Central memory CD8-positive, alpha-beta T cell (primary cell): ENCODE data around the gene CDH19.

Source experiments
- ATAC-seq: fragments of 150-1000 bp; cut with Tn5 transposase; replicated peaks from 2 replicates; pipeline ENCODE4 v1.10.0; 2022; ENCODE audit warnings: mild to moderate bottlenecking, moderate FRiP score, moderate number of reproducible peaks; ENCODE audit not compliant: poor library complexity, severe bottlenecking; ENCODE audit errors: extremely low read depth
- DNase-seq, 2 donors: peaks; one replicate each; pipeline ENCODE4 v3.0.0; 2021; ENCODE audit warnings: low spot score in 2 of 2
- H3K27ac Mint-ChIP-seq: one replicate; pipeline ENCODE4 v1.8.0; 2022; ENCODE audit warnings: low read depth, mild to moderate bottlenecking, moderate library complexity, mixed read lengths
- H3K27me3 Mint-ChIP-seq: one replicate; pipeline ENCODE4 v1.8.0; 2022; ENCODE audit warnings: mixed read lengths
- H3K36me3 Mint-ChIP-seq: one replicate; pipeline ENCODE4 v1.8.0; 2022; ENCODE audit warnings: mild to moderate bottlenecking, moderate library complexity, mixed read lengths; ENCODE audit not compliant: insufficient read depth
- H3K4me1 Mint-ChIP-seq: one replicate; pipeline ENCODE4 v1.8.0; 2022; ENCODE audit warnings: mixed read lengths
- H3K4me3 Mint-ChIP-seq: one replicate; pipeline ENCODE4 v1.8.0; 2022; ENCODE audit warnings: mild to moderate bottlenecking, moderate library complexity, mixed read lengths
- H3K9me3 Mint-ChIP-seq: one replicate; pipeline ENCODE4 v1.8.0; 2022; ENCODE audit warnings: mixed read lengths

Gene CDH19

DNA sequence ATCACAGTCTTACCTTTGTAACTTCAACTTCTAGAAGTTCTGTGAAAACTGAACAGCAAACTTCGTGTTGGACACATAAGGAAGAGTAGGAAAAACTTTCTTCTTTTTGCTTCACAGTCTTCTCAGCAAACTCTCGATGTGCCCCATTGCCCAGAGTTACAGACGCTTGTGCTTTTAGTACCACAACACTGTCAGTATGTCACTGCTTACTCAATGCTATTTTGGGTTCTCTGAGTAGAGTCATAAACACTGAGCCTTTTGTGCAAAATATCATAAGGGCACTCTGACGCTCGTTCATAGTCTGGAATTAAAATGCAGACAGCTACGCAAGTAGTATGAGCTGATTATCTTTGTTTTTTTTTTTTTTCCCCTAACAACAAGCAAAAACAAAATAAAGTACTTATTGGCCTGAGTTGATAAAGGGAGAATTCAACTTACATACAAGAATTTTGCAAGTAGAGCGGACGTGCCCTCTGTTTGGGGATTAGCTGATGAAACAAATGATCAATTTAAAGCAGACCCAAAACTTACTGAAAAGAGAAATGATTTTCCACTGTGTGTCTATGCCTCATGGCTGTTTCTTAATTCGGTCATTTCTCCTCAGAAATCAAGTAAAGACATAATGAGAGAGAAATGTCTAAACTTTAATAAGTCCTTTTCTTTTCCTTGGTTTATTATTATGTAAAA, at the start of gene CDH19:
CDH19 (minus strand) TSS at position 150 of the 687 bp plus-strand sequence. CDS start 31,886 bp downstream, outside the sequence.
- ATAC-seq (no peak), DNase-seq (no peak)
- Mint-ChIP-seq H3K4me1 (no peaks in the 10 kb centered on the region), H3K4me3 (no peak within 1 kb of the TSS), H3K27ac (no peak within 1 kb of the TSS), H3K36me3 (no peaks in the 10 kb centered on the region), H3K9me3 (peaks cover 6% of the 10 kb centered on the region), H3K27me3 (no peaks in the 10 kb centered on the region)

DNA sequence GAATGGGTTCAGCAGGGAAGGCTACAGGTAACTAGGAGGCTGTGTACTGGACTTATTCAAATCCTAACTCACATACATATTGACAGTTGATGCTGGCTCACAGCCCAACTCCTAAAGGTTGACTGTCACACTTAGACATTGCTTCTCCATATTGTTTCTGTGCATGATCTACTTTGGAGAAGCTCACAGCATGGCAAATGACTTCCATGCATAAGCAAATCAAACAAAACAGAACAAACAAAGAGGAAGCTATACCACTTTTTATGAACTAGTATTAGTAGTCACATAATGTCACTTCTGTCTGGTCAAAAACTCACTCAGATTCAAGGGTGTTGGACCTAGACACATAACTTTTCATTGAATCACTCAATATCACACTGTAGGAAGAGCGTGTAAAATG, 43.8 kb upstream of the CDH19 start:
- DNase-seq (no peak), ATAC-seq (no peak)
- Mint-ChIP-seq H3K9me3 (peaks cover 29% of the 10 kb centered on the region), H3K4me1 (no peaks in the 10 kb centered on the region), H3K36me3 (peaks cover 2% of the 10 kb centered on the region), H3K27me3 (no peaks in the 10 kb centered on the region), H3K27ac (no peak overlapping the region), H3K4me3 (no peak overlapping the region)

GRCh38 chr18:66646609-66647008, 42.7 kb upstream of the CDH19 start:
- H3K27ac Mint-ChIP-seq: no peak overlapping the region
- no peak overlapping the region for H3K4me3 Mint-ChIP-seq
- ATAC-seq (no peak), DNase-seq (no peak)
- H3K36me3 Mint-ChIP-seq: peaks cover 2% of the 10 kb centered on the region
- no peaks in the 10 kb centered on the region for H3K4me1 Mint-ChIP-seq
- H3K27me3 Mint-ChIP-seq: no peaks in the 10 kb centered on the region
- H3K9me3 Mint-ChIP-seq: peaks cover 22% of the 10 kb centered on the region

GRCh38 chr18:66645983-66646382, 42.1 kb upstream of the CDH19 start:
- Mint-ChIP-seq H3K27me3 (no peaks in the 10 kb centered on the region), H3K4me3 (no peak overlapping the region), H3K27ac (no peak overlapping the region), H3K4me1 (no peaks in the 10 kb centered on the region), H3K36me3 (peaks cover 2% of the 10 kb centered on the region), H3K9me3 (peaks cover 25% of the 10 kb centered on the region)
- DNase-seq (no peak), ATAC-seq (no peak)

DNA sequence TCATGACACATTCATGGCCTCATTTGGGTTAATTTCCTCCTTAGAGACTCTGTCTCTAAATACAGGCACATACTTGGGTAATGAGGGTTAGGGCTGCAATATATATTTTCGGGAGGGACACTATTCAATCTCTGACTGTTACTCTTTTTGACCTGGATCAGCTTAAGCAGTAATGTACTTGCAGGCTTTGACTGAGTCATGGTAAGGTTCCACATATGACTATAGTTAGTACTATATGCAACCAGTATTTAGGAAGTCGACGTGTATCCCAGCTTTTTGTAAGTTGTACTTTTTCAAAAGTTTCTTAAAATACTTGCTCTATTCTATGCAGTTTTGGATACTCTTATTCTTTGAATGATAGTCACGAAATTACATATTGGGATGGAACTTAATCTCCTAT, 37.2 kb upstream of the CDH19 start:
- Mint-ChIP-seq H3K4me3 (no peak overlapping the region), H3K4me1 (no peaks in the 10 kb centered on the region), H3K27me3 (no peaks in the 10 kb centered on the region), H3K9me3 (peaks cover 29% of the 10 kb centered on the region), H3K36me3 (peaks cover 2% of the 10 kb centered on the region), H3K27ac (no peak overlapping the region)
- ATAC-seq (no peak), DNase-seq (no peak)

GRCh38 chr18:66640431-66640830, 36.5 kb upstream of the CDH19 start:
- ATAC-seq: no peak
- H3K27ac Mint-ChIP-seq: no peak overlapping the region
- H3K4me1 Mint-ChIP-seq: no peaks in the 10 kb centered on the region
- H3K36me3 Mint-ChIP-seq: peaks cover 2% of the 10 kb centered on the region
- no peak overlapping the region for H3K4me3 Mint-ChIP-seq
- H3K27me3 Mint-ChIP-seq: no peaks in the 10 kb centered on the region
- H3K9me3 Mint-ChIP-seq: peaks cover 31% of the 10 kb centered on the region
- DNase-seq: no peak

DNA sequence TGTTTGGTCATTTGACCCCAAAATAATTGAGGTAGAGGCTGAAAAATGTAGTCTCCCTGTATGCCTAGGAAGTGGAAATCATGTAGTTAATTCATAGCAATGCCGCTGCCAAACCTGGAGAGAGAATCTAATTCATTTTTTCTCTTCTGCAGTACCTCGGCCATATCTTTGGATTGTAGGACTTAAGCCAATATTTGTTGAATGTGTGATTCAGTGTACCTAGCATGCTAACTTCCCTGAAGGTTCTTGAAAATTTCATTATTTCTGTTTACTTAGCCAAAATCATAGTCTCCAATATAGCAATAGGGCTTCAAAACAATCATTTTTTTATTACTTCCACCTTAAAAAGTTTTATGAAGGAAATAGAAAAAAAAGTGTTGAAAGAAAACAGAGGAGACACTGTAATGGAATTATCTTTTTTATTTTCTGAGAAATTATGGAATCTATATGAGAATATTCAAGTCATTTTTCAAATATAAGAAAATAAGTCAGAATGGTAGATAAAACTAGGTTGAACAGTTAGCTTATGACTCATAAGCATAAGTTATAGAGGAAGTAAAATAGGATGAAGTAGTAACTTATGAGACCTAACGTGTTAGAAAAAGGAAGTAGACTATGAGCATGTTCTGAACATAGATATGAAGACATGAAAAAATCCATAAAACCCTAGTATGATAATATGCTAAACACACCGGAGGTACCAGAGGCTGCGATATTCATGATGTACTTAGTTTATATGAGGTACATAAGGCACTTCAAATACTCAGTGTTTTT, 35.2 kb upstream of the CDH19 start:
- DNase-seq (no peak), ATAC-seq (no peak)
- Mint-ChIP-seq H3K9me3 (peaks cover 27% of the 10 kb centered on the region), H3K36me3 (peaks cover 2% of the 10 kb centered on the region), H3K27ac (no peak overlapping the region), H3K27me3 (no peaks in the 10 kb centered on the region), H3K4me3 (no peak overlapping the region), H3K4me1 (no peaks in the 10 kb centered on the region)

DNA sequence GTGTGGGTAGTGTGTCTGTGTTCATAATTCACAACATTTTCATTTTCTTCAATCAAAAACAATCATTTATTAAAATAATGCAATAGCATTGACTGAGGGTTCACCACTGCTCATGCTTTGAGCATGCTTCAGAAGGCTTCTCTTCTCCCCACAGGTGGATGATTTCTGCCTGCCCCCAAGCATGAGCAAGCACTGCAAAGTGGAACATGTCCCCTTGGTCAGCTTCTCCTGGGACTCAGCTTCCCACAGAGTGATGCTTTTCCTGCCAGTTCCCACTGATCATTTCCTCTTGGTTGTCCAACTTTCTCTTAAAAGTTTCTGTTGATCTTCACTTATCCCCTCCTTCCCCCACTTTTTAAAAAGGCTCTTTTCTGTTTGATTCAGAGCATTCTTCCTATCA, 31.5 kb upstream of the CDH19 start:
- Mint-ChIP-seq H3K27ac (no peak overlapping the region), H3K9me3 (peaks cover 22% of the 10 kb centered on the region), H3K27me3 (no peaks in the 10 kb centered on the region), H3K4me3 (no peak overlapping the region), H3K4me1 (no peaks in the 10 kb centered on the region), H3K36me3 (no peaks in the 10 kb centered on the region)
- DNase-seq (no peak), ATAC-seq (no peak)

DNA sequence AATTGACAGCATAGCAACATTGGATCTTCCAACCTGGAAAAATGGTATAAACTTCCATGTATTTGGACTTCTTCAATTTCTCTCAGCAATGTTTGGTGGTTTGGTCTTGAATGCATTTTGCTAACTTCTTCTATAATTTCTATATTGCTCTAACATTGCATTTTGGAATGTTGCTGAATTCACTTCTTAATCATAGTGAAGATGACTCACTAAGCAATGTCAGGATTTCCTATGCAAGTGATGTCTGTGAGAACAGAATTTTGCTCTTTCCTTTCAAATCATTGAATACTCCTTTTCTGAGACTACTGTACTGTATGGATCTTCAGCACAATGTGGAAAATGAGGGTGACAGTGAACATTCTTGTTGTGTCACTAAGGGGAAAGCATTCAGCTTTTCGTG, 28.9 kb upstream of the CDH19 start:
- Mint-ChIP-seq H3K27me3 (no peaks in the 10 kb centered on the region), H3K9me3 (peaks cover 32% of the 10 kb centered on the region), H3K36me3 (no peaks in the 10 kb centered on the region), H3K4me1 (no peaks in the 10 kb centered on the region), H3K27ac (no peak overlapping the region), H3K4me3 (no peak overlapping the region)
- DNase-seq (no peak), ATAC-seq (no peak)

DNA sequence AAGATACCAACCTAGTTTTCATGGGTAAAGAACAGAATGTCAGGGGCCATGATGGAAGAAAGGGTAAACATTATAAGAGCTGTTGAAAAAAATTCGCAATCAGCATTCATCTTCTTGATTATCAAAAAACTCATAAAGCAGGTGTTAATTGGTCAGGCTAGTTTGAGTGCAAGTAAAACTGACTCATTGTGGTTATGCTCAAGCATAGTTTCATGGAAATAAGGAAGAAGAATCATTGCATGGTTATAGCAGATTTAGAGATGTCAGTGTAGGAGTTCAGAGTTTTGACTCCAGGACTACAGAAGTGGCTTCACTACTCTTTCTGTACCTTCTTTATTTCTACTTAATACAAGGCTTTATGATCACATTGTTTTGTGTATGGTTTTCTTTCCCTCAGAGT, 26.9 kb upstream of the CDH19 start:
- H3K4me3 Mint-ChIP-seq: no peak overlapping the region
- no peaks in the 10 kb centered on the region for H3K27me3 Mint-ChIP-seq
- ATAC-seq: no peak
- no peaks in the 10 kb centered on the region for H3K36me3 Mint-ChIP-seq
- DNase-seq: no peak
- H3K4me1 Mint-ChIP-seq: no peaks in the 10 kb centered on the region
- H3K27ac Mint-ChIP-seq: no peak overlapping the region
- peaks cover 28% of the 10 kb centered on the region for H3K9me3 Mint-ChIP-seq

DNA sequence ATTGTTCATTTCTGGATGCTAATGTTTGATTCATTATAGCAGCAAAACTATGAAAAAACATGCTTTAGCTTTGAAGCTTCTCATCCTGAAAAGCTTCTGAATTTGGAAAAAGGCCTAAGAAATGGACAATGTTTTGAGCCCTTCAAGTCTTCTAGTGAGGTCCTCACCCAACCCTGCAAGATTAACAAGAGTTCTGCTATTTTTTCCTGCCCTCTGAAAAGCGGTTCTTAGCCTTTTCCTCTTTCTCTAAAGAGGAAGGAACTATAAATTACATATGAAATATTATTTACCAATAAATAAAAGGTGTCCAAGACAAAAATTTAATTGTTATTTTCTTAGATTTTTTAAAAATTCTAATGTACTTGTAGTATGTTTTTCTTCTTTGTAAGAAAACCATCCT, 19.9 kb upstream of the CDH19 start:
- no peaks in the 10 kb centered on the region for H3K36me3 Mint-ChIP-seq
- H3K4me1 Mint-ChIP-seq: no peaks in the 10 kb centered on the region
- DNase-seq (no peak), ATAC-seq (no peak)
- no peak overlapping the region for H3K27ac Mint-ChIP-seq
- H3K4me3 Mint-ChIP-seq: no peak overlapping the region
- H3K27me3 Mint-ChIP-seq: no peaks in the 10 kb centered on the region
- peaks cover 18% of the 10 kb centered on the region for H3K9me3 Mint-ChIP-seq

DNA sequence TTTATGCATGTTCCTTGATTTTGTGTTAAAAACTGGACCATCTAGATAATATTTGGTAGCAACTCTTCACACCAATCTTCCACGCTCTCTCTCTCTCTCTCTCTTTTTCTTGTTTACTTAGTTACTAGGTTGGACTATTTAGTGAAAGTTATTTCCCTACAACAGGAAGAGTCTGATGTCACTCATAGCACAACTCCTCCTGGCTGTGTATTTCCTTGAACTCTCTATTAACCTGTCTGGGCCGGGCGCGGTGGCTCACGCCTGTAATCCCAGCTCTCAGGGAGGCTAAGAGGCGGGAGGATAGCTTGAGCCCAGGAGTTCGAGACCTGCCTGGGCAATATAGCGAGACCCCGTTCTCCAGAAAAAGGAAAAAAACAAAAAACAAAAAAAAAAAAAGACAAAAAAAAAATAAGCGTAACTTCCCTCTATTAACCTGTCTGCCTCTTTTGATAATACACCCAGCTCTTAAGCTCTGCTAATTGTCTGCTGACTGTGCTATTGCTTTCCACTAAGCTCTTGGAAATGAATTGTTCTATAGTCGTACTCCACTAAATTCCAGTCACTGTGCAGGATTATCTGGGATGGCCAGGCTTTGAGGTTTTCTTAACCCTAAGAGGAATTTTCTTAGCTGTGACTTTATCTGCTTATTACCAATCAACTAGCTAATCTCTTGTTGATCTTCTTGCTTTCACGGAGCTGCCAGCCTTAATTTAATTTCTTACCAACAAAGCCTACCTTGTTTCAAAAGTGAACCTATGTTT, 18.1 kb upstream of the CDH19 start:
- DNase-seq: no peak
- Mint-ChIP-seq H3K4me3 (no peak overlapping the region), H3K4me1 (no peaks in the 10 kb centered on the region), H3K9me3 (peaks cover 13% of the 10 kb centered on the region), H3K36me3 (no peaks in the 10 kb centered on the region), H3K27me3 (no peaks in the 10 kb centered on the region), H3K27ac (no peak overlapping the region)
- ATAC-seq: no peak
